Measurements from ENCODE around the gene LRP10. TPM values are rescaled to one million over a fixed set of nuclear protein-coding genes. Genes with fewer than 3 reads are reported as not detected.
"Not testable (repeated sequence)": the region's sequence is repeated elsewhere in the genome, so short reads cannot be mapped to it uniquely, and the experiment has no call there.

The LRP10 gene
- total RNA-seq, 1 donor from 2014 or later: 81.6 TPM

GRCh38 chr14:22910916-22911315 is 39.4 kb downstream of the LRP10 start:
- no peak for DNase-seq (ENCODE audit: low read depth)

- not testable (repeated sequence) for DNase-seq (ENCODE audit: low read depth)
Measured at GRCh38 chr14:22914836-22915235, 43.3 kb downstream of the LRP10 start.

GRCh38 chr14:22915886-22916521 is 44.5 kb downstream of the LRP10 start:
- no peak for DNase-seq (ENCODE audit: low read depth)

GRCh38 chr14:22918804-22919600 is 47.5 kb downstream of the LRP10 start, which contains the start of gene RBM23:
RBM23 (minus strand) TSS chr14:22919149.
- peak; percentile 100 for DNase-seq (ENCODE audit: low read depth)

- no peak for DNase-seq (ENCODE audit: low read depth)
Measured at GRCh38 chr14:22919601-22919921, 48.0 kb downstream of the LRP10 start.

- no peak for DNase-seq (ENCODE audit: low read depth)
Measured at GRCh38 chr14:22920697-22921096, 49.2 kb downstream of the LRP10 start.

- no peak for DNase-seq (ENCODE audit: low read depth)
Measured at GRCh38 chr14:22922294-22922693, 50.8 kb downstream of the LRP10 start.

GRCh38 chr14:22923746-22924145 is 52.2 kb downstream of the LRP10 start:
- no peak for DNase-seq (ENCODE audit: low read depth)

- no peak for DNase-seq (ENCODE audit: low read depth)
Measured at GRCh38 chr14:22925513-22925912, 54.0 kb downstream of the LRP10 start.

GRCh38 chr14:22926316-22926715 is 54.8 kb downstream of the LRP10 start:
- DNase-seq (ENCODE audit: low read depth): peak; percentile 19

GRCh38 chr14:22928237-22929103 is 56.9 kb downstream of the LRP10 start:
- peak; percentile 6 for DNase-seq (ENCODE audit: low read depth)

- peak; percentile 100 for DNase-seq (ENCODE audit: low read depth)
Measured at GRCh38 chr14:22929104-22929960, 57.8 kb downstream of the LRP10 start, which contains the start of gene PRMT5. PRMT5 (minus strand) TSS chr14:22929376; CDS start chr14:22929361, 15 bp downstream.

GRCh38 chr14:22929961-22930364 is 58.4 kb downstream of the LRP10 start:
- no peak for DNase-seq (ENCODE audit: low read depth)

Other genes starting within 250 kb of the LRP10 start
- gene OR6J1, start 227.4 kb upstream of the LRP10 start, total RNA-seq: not detected in 2 replicates
- 119 and 141 TPM in 2 replicates for gene OXA1L, start 105.1 kb upstream of the LRP10 start, total RNA-seq
- 63.5 and 76.5 TPM in 2 replicates for gene SLC7A7, start 56.3 kb upstream of the LRP10 start, total RNA-seq
- 21.8 and 167 TPM in 2 replicates for gene MRPL52, start 41.9 kb upstream of the LRP10 start, total RNA-seq
- 423 and 532 TPM in 2 replicates for gene MMP14, start 35.2 kb upstream of the LRP10 start, total RNA-seq
- gene REM2, start 11.5 kb downstream of the LRP10 start, total RNA-seq: 0.42 and 0.78 TPM in 2 replicates
- gene RBM23, start 47.4 kb downstream of the LRP10 start, total RNA-seq: 74.9 and 440 TPM in 2 replicates
- gene PRMT5, start 57.6 kb downstream of the LRP10 start, total RNA-seq: 64.1 and 75.9 TPM in 2 replicates
- gene HAUS4, start 85.3 kb downstream of the LRP10 start, total RNA-seq: 17.4 and 21.2 TPM in 2 replicates
- gene AJUBA, start 110.8 kb downstream of the LRP10 start, total RNA-seq: 150 and 178 TPM in 2 replicates
- gene C14orf93, start 138.4 kb downstream of the LRP10 start, total RNA-seq: 5.5 and 7.2 TPM in 2 replicates
- gene PSMB5, start 163.2 kb downstream of the LRP10 start, total RNA-seq: 250 and 303 TPM in 2 replicates
- gene PSMB11, start 170.5 kb downstream of the LRP10 start, total RNA-seq: not detected in 2 replicates
- 3.2 and 3.7 TPM in 2 replicates for gene CDH24, start 185.8 kb downstream of the LRP10 start, total RNA-seq
- 85.4 and 90.4 TPM in 2 replicates for gene ACIN1, start 223.4 kb downstream of the LRP10 start, total RNA-seq
- gene C14orf119, start 223.8 kb downstream of the LRP10 start, total RNA-seq: 28.9 and 40.7 TPM in 2 replicates
- not detected in 2 replicates for gene CIROP, start 233.2 kb downstream of the LRP10 start, total RNA-seq
- not detected in 2 replicates for gene CEBPE, start 247.5 kb downstream of the LRP10 start, total RNA-seq